Small intestine (tissue), 7 donors: ENCODE data around the gene SLC7A8. TPM values are rescaled to one million over a fixed set of nuclear protein-coding genes. Genes with fewer than 3 reads are reported as not detected.
A peak's percentile ranks its signal among the peaks of the same experiment; 100 is the strongest.

Source experiments
- DNase-seq, 2 donors: peaks; one replicate each; pipeline versions ENCODE4 v3.0.0 to v3.0.0-alpha.2; 2013
- FAIRE-seq: peaks from 2 replicates; lab custom pipeline; 2012; peaks lifted over from hg19 to GRCh38; lab: Jason Lieb, UNC
- H3K27ac ChIP-seq, 3 donors: one replicate each; pipeline ENCODE4 v1.5.1; 2013; ENCODE audit warnings: low read length in 2 of 3, mild to moderate bottlenecking in 2 of 3, control low read depth in 1 of 3, inconsistent platforms in 1 of 3, low read depth in 1 of 3, moderate library complexity in 1 of 3
- H3K27me3 ChIP-seq, 3 donors: one replicate each; pipeline ENCODE4 v1.6.1; 2013; ENCODE audit warnings: low read length in 3 of 3, inconsistent platforms in 1 of 3; ENCODE audit not compliant: control insufficient read depth in 3 of 3, insufficient read depth in 3 of 3
- H3K36me3 ChIP-seq, 3 donors: one replicate each; pipeline ENCODE4 v1.6.1; 2013; ENCODE audit warnings: low read length in 3 of 3, inconsistent platforms in 1 of 3, low read depth in 1 of 3, mild to moderate bottlenecking in 1 of 3, moderate library complexity in 1 of 3; ENCODE audit not compliant: control insufficient read depth in 3 of 3, insufficient read depth in 2 of 3
- H3K4me1 ChIP-seq, 3 donors: one replicate each; pipeline ENCODE4 v1.6.1; 2013; ENCODE audit warnings: low read length in 2 of 3, inconsistent platforms in 1 of 3, low read depth in 1 of 3, mild to moderate bottlenecking in 1 of 3, moderate library complexity in 1 of 3; ENCODE audit not compliant: control insufficient read depth in 3 of 3, insufficient read depth in 2 of 3
- H3K4me3 ChIP-seq, 3 donors: one replicate each; pipeline ENCODE4 v1.5.1; 2013; ENCODE audit warnings: low read length in 3 of 3, control low read depth in 1 of 3, inconsistent platforms in 1 of 3, low read depth in 1 of 3, mild to moderate bottlenecking in 1 of 3, moderate library complexity in 1 of 3
- H3K9me3 ChIP-seq, 2 donors: one replicate each; pipeline ENCODE4 v1.6.1; 2013; ENCODE audit warnings: low read depth in 1 of 2, low read length in 1 of 2; ENCODE audit not compliant: control insufficient read depth in 2 of 2, insufficient read depth in 1 of 2
- WGBS, 3 donors: extraction: QIAGEN DNeasy Blood & Tissue Kit; methylation state at CpG; one replicate each; pipeline ENCODE4 v1.1.7; 2013; 5-methylcytosine and 5-hydroxymethylcytosine counted together
- polyA plus RNA-seq, 4 donors: library from polyadenylated mRNA; stranded (reverse) in 3 of 4; unstranded in 1 of 4; fragments of 200-250 nt in 3 of 4; fragments of 120-200 nt in 1 of 4; gene quantifications; one replicate each; pipeline versions ENCODE4 v1.2.1 to v1.2.3, GENCODE V29; 2013
- donor health status: healthy with polysubstance abuse.
- donor health status: control.
- donor health status: control.
- donor health status: Bipolar disorder and iron deficiency.
- donor health status: healthy.

The SLC7A8 gene
- polyA plus RNA-seq, 4 donors, result 11.3 to 69.2 (median 39.9) TPM

GRCh38 chr14:23123419-23123818 is 60.0 kb downstream of the SLC7A8 start:
- H3K36me3 ChIP-seq, result peaks cover under 1 to 30% (median 4%) of the 10 kb centered on the region in 3 donors
- no peaks in the 10 kb centered on the region for H3K9me3 ChIP-seq
- FAIRE-seq (no peak), DNase-seq (peak; percentile 74 to 93)
- H3K4me1 ChIP-seq, result peaks cover 0 to 16% (median 0%) of the 10 kb centered on the region in 3 donors
- no peak overlapping the region for H3K27ac ChIP-seq
- 7 to 45% (median 30%) methylated on average over 8 of the region's 8 CpGs for WGBS, 3 donors
- no peak overlapping the region for H3K4me3 ChIP-seq
- no peaks in the 10 kb centered on the region for H3K27me3 ChIP-seq

GRCh38 chr14:23122086-23122485 is 61.4 kb downstream of the SLC7A8 start:
- peaks cover 0 to 17% (median 0%) of the 10 kb centered on the region in 3 donors for H3K36me3 ChIP-seq
- DNase-seq (no peak), FAIRE-seq (no peak)
- H3K9me3 ChIP-seq, result no peaks in the 10 kb centered on the region
- H3K27ac ChIP-seq, result peak overlapping the region in 1 of 3 donors; percentile 80
- no peak overlapping the region for H3K4me3 ChIP-seq
- peaks cover 0 to 3% (median 0%) of the 10 kb centered on the region in 3 donors for H3K27me3 ChIP-seq
- H3K4me1 ChIP-seq, result peaks cover 0 to 16% (median 0%) of the 10 kb centered on the region in 3 donors
- 90 to 94% (median 93%) methylated on average over 6 of the region's 6 CpGs for WGBS, 3 donors

- no peak overlapping the region for H3K4me3 ChIP-seq
- DNase-seq, result peak in 1 of 2 donors; percentile 55
Measured at GRCh38 chr14:23121361-23121771, 62.1 kb downstream of the SLC7A8 start.

GRCh38 chr14:23120541-23121251 is 62.8 kb downstream of the SLC7A8 start:
- H3K27ac ChIP-seq, result peak overlapping the region in 1 of 3 donors; percentile 80
- 18 to 20% (median 19%) methylated on average over 9 of the region's 9 CpGs for WGBS, 3 donors
- peaks cover 0 to 4% (median 0%) of the 10 kb centered on the region in 3 donors for H3K27me3 ChIP-seq
- H3K4me3 ChIP-seq, result no peak overlapping the region
- H3K9me3 ChIP-seq, result no peaks in the 10 kb centered on the region
- H3K4me1 ChIP-seq, result peaks cover 0 to 16% (median 0%) of the 10 kb centered on the region in 3 donors
- H3K36me3 ChIP-seq, result peaks cover 0 to 3% (median 0%) of the 10 kb centered on the region in 3 donors
- DNase-seq (peak; percentile 85 to 90), FAIRE-seq (no peak)

More at GRCh38 chr14:23121361-23121771, 62.1 kb downstream of the SLC7A8 start:
- Histone ChIP-seq H3K36me3 (peaks cover 0 to 10% (median 0%) of the 10 kb centered on the region in 3 donors), H3K9me3 (no peaks in the 10 kb centered on the region), H3K4me1 (peaks cover 0 to 16% (median 0%) of the 10 kb centered on the region in 3 donors), H3K27ac (peak overlapping the region in 1 of 3 donors; percentile 80), H3K27me3 (peaks cover 0 to 4% (median 0%) of the 10 kb centered on the region in 3 donors)
- FAIRE-seq, result no peak
- WGBS, 3 donors, result 43 to 63% (median 53%) methylated on average over 6 of the region's 6 CpGs

- Histone ChIP-seq H3K4me1 (peaks cover 0 to 16% (median 0%) of the 10 kb centered on the region in 3 donors), H3K27ac (peak overlapping the region in 1 of 3 donors; percentile 3), H3K36me3 (no peaks in the 10 kb centered on the region), H3K27me3 (peaks cover 0 to 4% (median 0%) of the 10 kb centered on the region in 3 donors), H3K4me3 (no peak overlapping the region), H3K9me3 (no peaks in the 10 kb centered on the region)
- FAIRE-seq (no peak), DNase-seq (no peak)
- 70 to 80% (median 73%) methylated on average over 16 of the region's 16 CpGs for WGBS, 3 donors
Measured at GRCh38 chr14:23119363-23120327, 63.8 kb downstream of the SLC7A8 start.

- no peak within 1 kb of the TSS for H3K4me3 ChIP-seq
- H3K27ac ChIP-seq, result peak within 1 kb of the TSS in 1 of 3 donors; percentile 3
- no peaks in the 10 kb centered on the region for H3K9me3 ChIP-seq
- peaks cover 0 to 16% (median 0%) of the 10 kb centered on the region in 3 donors for H3K4me1 ChIP-seq
- DNase-seq (no peak), FAIRE-seq (no peak)
- no peaks in the 10 kb centered on the region for H3K36me3 ChIP-seq
- WGBS, 3 donors, result 82% methylated on average over 18 to 32 of the region's 32 CpGs
- peaks cover 0 to 4% (median 0%) of the 10 kb centered on the region in 3 donors for H3K27me3 ChIP-seq
Measured at GRCh38 chr14:23118506-23119362, 64.7 kb downstream of the SLC7A8 start, which contains the start of gene CEBPE. TSS of gene CEBPE (minus strand) at chr14:23119255. CDS start at chr14:23119091, 164 bp downstream.

GRCh38 chr14:23117371-23118020 is 66.0 kb downstream of the SLC7A8 start:
- FAIRE-seq (no peak), DNase-seq (no peak)
- 89 to 90% (median 89%) methylated on average over 32 of the region's 32 CpGs for WGBS, 3 donors
- Histone ChIP-seq H3K9me3 (no peaks in the 10 kb centered on the region), H3K27me3 (peaks cover 0 to 9% (median 0%) of the 10 kb centered on the region in 3 donors), H3K27ac (no peak overlapping the region), H3K36me3 (no peaks in the 10 kb centered on the region), H3K4me1 (peaks cover 0 to 20% (median 0%) of the 10 kb centered on the region in 3 donors), H3K4me3 (no peak overlapping the region)
